ENCODE data around the gene ADGRV1. TPM values are rescaled to one million over a fixed set of nuclear protein-coding genes. Genes with fewer than 3 reads are reported as not detected.

Gene ADGRV1
- polyA plus RNA-seq, 5 donors, result 11.8 to 18.9 (median 15.5) TPM

- DNase-seq, result no peak
These were observed 308.5 kb downstream of the ADGRV1 start for GRCh38 chr5:90866915-90867731.

DNA sequence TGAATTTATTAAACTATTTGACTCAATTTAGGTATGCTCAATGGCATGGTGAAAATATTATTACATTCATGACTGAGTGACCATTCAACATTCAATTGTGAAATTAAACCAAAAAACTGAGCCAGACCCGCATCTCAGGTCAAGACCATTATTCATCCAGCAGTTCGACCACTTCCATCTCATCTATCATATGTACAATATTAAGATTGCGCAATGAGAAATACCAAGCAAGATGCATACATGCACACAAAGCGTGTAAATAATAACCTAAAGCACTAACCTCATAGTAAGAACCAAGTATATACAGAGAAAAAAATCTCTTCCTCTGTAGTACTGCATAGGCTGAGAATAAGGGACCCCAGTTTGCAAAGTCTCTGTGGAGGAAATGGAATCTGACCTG is 310.2 kb downstream of the ADGRV1 start:
- no peak for DNase-seq

- peak; percentile 26 to 47 for DNase-seq
These were observed 312.9 kb downstream of the ADGRV1 start for GRCh38 chr5:90871391-90871991.

GRCh38 chr5:90873033-90873517 is 314.5 kb downstream of the ADGRV1 start:
- DNase-seq, result no peak

- no peak for DNase-seq
These were observed 315.5 kb downstream of the ADGRV1 start for GRCh38 chr5:90874066-90874465.

GRCh38 chr5:90875456-90875855 is 316.9 kb downstream of the ADGRV1 start:
- no peak for DNase-seq

- DNase-seq, result no peak
These were observed 317.8 kb downstream of the ADGRV1 start for GRCh38 chr5:90876366-90876765.

GRCh38 chr5:90877049-90877448 is 318.5 kb downstream of the ADGRV1 start:
- no peak for DNase-seq

DNA sequence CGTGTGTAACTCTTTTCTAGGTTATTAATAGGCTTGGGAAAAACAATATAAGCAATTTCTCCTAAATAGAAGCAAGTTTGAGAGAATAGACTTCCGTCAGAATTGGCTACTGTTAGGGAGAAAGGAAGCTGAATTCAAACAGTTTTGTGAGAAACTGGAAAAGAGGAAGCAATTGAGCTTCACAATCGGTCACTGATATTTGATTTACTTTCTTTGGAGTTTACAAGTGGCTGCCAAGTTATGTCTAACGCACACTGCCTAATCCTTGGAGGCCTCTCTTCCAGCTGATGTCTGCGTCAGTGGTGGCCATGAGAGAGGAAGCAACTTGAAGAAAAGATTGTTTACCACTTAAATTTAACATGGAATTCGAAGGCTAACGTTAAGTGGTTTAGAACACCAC is 319.5 kb downstream of the ADGRV1 start:
- peak in 1 of 2 donors; percentile 33 for DNase-seq

GRCh38 chr5:90878549-90879196 is 320.1 kb downstream of the ADGRV1 start:
- DNase-seq, result no peak

- DNase-seq, result no peak
These were observed 323.1 kb downstream of the ADGRV1 start for GRCh38 chr5:90881626-90882150.

DNA sequence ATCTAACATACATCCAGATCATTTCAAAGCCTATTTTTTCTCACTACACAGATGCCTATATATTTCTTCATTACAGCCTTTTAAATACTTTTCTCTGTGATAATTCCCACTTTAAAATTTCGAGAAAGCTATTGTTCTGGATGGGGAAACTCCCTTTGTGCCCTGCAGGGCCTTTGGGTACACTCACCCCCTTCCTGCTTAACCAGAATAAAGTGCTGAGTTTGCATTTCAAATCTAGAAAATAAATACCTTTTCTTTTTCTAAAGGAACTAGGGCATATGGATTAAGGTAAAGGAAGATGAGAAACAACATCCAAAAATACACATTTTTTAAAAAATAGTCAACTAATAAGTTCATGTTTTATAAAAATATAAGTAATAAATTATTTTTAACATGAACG is 323.9 kb downstream of the ADGRV1 start:
- no peak for DNase-seq

GRCh38 chr5:90885180-90885868 is 326.7 kb downstream of the ADGRV1 start:
- no peak for DNase-seq

- DNase-seq, result no peak
These were observed 327.8 kb downstream of the ADGRV1 start for GRCh38 chr5:90886381-90886780.

- no peak for DNase-seq
These were observed 330.1 kb downstream of the ADGRV1 start for GRCh38 chr5:90888511-90889324.

GRCh38 chr5:90889325-90889600 is 330.7 kb downstream of the ADGRV1 start:
- DNase-seq, result no peak

DNA sequence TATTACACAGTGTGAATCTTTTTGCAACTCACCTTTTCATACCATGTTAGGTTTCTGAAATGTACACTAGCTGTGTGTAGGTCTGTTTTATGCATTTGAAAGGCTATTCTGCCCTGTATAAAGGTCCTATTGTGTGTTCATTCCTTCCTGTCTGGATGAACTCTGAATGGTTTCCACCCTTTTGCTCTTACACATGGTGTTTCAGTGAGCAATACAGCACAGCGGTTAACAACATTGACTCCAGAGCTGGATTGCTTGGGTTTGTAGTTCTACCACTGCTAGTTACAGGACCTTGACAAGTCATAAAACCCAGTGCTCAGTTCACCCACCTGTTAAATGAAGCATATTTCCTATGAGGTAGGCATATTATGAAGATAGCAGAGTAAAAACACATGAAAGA is 331.6 kb downstream of the ADGRV1 start:
- DNase-seq, result no peak

GRCh38 chr5:90894866-90895420 is 336.3 kb downstream of the ADGRV1 start:
- DNase-seq, result no peak

DNA sequence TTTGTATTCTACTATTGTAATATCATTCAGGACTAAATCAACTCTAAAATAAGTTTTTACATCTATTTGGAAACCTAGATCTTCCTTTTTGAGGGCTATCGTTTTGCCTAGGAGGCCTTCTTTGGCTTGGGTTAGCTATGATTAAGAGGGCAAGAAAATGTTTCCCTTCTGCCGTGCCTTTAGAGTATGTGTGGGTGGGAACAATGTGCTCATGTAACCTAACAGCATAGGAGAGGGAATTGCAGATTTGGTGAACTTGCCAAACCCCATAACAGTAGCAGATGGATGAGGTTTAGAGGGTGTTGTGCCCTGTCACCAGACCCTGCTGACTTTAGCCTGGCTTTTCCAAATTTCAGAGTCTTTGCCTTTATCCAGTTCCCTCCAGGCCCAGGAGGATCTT is 339.0 kb downstream of the ADGRV1 start:
- DNase-seq, result no peak

DNA sequence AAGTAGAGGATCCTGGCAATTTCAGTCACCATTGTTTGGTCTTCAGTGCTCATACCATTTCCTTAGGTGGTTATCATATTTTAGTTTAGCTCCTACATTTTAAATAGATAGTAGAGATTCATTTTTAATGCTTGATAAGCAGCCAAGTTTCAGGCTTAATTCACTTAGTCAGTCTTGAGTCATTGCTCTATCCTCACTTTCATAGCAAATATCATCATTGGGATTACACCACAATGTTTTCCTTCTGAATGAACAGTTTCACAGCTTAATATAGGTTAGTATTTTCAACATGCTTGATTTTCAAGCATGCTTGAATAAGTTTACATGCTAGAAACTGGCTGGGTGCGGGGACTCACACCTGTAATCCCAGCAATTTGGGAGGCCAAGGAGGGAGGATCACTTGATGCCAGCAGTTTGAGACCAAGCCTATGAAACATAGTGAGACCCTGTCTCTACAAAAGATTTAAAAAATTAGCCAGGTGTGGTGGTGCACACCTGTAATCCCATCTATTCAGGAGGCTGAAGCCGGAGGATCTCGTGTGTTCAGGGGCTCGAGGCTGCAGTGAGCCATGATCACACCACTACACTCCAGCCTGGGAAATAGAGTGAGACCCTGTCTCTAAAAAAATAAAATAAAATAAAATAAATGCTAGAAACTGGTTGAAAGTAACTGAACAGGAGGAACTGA is 339.9 kb downstream of the ADGRV1 start:
- DNase-seq, result no peak
